OCI-M1 (cell line): ENCODE measurements around the gene RELA.
"Not testable (repeated sequence)": the region's sequence is repeated elsewhere in the genome, so short reads cannot be mapped to it uniquely, and the experiment has no call there.

ENCODE experiments used
- DNase-seq: peaks from one replicate; lab custom pipeline; 2025; lab: John Stamatoyannopoulos, UW

RELA gene

DNA sequence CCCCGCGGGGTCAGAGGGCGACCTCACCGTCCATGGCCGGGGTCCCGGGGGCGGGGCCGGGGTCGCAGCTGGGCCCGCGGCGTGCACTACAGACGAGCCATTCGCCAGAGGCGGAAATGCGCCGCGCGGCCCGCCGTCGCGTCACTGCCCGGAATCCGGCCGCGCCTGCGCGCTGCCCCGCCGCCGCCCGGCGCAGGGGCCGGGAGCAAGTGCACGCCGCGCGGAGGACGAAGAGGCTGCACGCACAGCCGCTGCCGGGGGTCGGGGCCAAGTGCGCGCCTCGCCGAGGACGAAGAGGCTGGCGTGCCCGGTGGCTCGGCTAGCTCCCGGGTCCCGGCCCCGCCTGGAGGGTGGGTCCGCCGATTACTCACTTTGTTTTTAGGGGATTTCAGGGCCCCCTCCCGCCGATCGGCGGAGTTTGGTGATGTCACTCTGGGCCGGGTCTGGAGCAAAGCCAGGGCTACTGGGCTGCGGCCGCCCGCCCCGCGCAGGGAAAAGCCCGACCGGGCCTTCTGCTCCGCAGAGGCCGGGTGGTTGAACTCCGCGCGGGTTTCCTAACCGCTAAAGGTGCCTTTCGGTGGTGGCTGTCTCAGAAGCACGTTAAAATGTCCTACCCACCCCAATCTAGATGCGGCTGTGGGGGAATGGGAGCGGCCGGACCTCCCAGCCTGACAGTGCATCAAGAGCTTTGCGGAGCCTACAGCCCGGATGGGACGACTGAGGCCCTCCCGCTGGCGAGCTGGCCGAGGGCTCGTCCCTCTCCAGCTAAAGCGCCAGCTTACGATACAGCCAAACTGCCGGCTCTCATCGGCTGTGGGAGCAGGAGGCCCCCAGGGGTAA is at the start of gene RELA:
RELA (minus strand) TSS at position 118 of the 840 bp plus-strand sequence; CDS start at position 34, 84 bp downstream.
- DNase-seq, result peak; percentile 96

DNA sequence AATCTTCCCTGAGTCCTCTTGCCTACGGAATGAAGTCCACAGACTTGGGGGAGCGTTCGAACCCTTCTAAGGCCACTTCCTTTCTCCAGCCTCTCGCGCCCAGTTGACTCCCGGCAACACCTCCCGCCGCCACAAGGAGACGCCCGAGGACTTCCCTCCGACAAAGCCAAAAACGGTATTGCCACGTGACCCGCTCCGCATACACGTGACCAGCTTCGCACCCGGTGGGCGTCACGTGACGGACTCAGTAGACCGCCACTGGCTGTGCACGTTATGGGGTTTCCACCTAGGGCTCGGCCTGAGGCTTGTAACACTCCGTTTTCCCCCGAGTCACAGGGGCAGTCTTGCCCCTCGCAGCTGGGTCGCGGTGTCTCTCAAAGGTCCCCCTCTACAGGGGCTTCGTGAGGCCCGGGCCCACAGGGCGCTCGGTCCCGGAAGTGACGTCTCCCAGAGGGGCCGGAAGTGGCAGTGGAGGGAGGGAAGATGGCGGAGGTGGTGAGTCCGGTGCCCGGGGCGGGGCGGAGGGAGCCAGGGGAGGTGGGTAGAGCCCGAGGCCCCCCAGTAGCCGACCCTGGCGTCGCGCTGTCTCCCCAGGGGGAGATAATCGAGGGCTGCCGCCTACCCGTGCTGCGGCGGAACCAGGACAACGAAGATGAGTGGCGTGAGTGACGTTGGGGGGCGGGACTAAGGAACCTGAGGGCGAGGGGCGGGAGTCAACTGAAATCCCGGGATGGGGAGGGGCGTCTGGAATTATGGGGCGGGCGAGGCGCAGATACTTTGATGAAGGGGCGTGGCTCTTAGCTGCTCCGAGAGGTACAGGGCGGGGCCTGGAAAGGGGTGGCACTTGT is 49.3 kb upstream of the RELA start, which contains the start of gene KAT5:
KAT5 (plus strand) TSS at position 468 of the 848 bp plus-strand sequence; CDS start at position 484, 16 bp downstream.
- peak; percentile 99 for DNase-seq

DNA sequence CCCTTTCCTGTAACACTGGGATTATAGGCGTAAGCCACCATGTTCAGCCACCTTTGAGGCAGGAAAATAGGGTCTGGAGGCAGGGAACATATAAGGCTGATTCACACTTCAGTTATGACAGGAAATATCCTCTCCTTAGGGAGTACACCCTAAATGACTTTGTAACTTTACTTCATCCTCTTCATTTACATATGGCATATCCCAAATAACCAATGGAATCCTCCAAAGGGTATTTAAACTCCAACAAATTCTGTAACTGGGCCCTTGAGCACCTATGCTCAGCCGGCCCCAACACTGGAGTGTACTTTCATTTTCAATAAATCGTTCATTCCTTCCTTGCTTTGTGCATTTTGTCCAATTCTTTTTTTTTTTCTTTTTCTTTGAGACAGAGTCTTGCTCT is 47.7 kb upstream of the RELA start:
- peak; percentile 21 for DNase-seq

DNA sequence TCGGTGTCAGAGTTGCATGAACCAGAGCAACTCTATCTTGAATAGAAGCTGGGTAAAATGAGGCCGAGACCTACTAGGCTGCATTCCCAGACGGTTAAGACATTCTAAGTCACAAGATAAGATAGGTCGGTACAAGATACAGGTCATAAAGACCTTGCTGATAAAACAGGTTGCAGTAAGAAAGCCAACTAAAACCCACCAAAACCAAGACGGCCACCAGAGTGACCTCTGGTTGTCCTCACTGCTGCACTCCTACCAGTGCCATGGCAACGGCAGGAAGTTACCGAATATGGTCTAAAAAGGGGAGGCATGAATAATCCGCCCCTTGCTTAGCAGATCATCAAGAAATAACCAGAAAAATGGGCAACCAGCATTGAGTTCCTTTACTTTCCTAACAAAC is 46.9 kb upstream of the RELA start:
- peak; percentile 73 for DNase-seq

DNA sequence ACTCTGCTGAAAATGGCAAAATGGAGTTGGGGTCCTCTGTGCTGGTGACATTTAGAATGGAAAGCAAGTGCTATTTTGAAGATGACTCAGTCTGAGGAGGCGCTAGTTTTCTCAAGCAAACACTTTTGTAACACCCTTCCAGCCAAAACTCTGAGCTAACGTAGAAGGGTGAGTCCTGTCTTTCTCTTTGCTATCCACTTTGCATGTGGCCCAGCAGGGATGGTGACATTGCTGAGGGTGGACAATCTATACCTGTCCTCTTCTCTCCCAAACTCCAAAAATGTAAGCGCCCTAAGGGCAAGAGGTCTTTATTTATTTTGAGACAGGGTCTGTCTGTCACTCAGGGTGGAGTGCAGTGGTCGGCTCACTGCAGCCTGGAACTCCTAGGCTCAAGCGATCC is 45.7 kb upstream of the RELA start:
- DNase-seq, result no peak

DNA sequence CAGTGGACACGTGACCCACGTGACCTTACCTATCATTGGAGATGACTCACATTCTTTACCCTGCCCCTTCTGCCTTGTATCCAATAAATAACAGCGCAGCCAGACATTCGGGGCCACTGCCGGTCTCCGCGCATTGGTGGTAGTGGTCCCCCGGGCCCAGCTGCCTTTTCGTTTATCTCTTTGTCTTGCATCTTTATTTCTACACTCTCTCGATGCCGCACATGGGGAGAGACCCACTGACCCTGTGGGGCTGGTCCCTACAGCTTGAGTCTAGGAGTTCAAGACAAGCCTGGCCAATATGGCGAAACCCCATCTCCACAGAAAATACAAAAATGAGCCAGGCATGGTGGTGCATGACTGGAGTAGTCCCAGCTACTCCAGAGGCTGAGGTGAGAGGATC is 44.3 kb upstream of the RELA start:
- DNase-seq, result not testable (repeated sequence)

DNA sequence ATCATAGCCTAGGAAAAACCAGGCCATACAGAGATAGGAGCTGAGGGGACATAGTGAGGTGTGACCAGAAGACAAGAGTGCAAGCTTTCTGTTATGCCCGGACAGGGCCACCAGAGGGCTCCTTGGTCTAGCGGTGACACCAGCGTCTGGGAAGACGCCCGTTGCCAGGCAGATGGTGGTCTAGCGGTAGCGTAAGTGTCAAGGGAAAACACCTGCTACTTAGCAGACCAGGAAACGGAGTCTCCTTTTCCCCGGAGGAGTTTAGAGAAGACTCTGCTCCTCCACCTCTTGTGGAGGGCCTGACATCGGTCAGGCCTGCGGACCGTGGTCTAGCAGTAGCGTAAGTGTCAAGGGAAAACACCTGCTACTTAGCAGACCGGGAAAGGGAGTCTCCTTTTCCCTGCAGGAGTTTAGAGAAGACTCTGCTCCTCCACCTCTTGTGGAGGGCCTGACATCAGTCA is 43.6 kb upstream of the RELA start:
- peak; percentile 68 for DNase-seq

DNA sequence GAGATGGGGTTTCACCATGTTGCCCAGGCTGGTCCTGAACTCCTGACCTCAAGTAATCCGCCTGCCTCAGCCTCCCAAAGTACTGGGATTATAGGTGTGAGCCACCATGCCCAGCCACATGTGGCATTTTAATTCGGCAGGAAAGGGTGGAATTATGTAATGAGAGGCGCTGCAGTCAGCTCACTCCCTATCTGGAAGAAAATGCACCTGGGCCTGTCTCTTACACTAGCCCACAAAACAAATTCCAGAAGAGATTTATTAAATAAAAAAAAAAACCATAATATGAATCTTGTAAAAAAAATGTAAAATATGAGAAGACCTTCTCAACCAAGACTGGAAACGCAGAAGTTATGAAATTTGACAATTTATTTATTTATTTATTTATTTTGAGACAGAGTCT is 41.1 kb upstream of the RELA start:
- no peak for DNase-seq

DNA sequence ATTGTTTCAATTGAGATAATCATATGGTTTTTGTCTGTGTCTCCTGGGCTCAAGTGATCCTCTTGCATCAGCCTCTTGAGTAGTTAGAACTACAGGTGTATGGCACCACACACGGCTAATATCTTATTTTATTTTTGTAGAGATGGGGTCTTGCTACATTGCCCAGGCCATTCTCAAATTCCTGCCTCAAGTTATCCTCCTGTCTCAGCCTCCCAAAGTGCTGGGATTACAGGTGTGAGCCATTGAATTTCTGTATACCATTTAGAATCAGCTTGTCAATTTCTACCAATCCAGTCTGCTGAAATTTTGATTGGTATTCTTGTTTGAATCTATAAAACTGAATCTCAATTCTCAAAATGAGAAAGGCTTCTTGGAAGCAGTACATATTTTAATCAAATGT is 39.0 kb upstream of the RELA start:
- DNase-seq, result no peak

DNA sequence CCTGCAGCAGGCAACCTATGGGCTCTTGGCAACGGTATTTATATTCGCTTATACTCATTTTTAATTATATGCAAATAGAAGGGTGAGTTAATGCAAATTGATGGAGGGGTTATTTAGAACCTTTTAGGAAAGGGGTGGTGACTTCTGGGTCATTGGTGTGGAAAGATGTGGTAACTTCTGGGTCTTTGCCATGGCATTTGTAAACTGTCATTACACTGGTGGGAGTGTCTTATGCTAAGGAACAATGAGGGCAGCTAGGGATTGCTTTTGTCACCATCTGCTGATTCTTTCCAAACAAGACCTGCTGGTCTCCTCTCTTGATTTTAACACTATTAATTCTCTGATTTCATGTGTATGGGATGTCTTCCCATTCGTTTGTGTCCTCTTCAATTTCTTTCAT is 37.7 kb upstream of the RELA start:
- peak; percentile 24 for DNase-seq

DNA sequence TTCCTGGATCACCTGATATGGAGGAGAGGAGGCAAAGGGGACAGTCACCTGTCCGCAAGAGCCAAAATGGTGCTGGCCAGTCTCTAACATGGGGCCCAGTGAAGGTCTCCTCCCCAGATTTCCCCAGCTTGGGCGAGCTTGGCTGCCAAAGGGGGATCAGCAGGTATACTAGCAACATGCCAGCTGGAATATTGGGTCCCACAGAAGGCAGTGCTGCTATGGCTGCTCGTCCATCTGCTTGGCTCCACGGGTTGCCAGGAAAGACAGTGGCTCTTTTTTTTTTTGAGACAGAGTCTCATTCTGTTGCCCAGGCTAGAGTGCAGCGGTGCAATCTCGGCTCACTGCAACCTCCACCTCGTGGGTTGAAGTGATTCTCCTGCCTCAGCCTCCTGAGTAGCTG is 36.6 kb upstream of the RELA start:
- no peak for DNase-seq

DNA sequence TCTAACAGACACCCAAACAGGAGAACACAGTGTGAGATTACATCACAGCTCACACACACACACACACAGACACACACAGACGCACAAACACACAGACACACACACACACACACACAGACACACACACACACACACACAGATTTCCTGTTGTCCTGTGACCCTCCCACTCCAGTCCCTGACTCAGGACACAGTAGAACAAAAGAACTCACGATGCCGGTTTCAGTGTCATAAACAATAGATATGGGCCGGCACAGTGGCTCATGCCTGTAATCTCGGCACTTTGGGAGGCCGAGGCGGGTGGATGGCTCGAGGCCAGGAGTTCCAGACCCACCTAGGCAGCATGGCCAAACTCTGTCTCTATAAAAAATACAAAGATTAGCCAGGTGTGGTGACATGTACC is 35.5 kb upstream of the RELA start:
- no peak for DNase-seq

DNA sequence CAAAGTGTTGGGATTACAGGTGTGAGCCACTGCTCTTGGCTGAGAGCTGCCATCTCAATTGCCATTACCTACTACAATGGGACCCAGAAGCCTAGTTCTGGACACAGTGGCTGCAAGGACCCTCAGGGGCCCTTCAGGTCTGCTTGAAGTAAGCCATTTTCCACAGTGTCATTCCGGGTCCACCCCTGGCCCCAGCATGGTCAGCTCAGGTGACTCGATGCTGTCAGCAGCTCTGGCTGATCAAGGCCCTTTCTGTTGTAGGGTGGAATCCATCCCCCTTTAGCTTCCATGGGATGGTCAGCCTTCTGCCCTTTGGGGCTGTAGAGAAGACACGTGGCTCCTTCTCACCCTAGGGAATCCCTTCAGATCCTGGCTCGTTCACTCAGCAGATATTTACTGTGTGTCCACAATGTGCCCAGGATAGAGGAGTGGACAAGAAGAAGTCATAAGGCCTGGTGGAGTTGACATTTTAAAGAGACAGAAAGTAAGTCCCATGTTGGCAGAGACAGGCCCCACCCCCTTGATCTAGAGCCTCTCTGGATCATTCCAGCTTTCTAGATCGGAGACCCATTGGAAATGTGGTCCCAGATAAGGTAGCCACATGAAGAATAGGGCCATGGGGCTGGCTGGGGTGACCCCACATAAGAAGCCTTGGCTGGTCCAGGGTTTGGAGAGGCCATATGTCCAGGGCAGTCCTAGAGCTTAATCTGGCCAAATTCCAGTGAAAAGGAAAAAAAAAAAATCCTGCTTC is 34.3 kb upstream of the RELA start:
- no peak for DNase-seq

DNA sequence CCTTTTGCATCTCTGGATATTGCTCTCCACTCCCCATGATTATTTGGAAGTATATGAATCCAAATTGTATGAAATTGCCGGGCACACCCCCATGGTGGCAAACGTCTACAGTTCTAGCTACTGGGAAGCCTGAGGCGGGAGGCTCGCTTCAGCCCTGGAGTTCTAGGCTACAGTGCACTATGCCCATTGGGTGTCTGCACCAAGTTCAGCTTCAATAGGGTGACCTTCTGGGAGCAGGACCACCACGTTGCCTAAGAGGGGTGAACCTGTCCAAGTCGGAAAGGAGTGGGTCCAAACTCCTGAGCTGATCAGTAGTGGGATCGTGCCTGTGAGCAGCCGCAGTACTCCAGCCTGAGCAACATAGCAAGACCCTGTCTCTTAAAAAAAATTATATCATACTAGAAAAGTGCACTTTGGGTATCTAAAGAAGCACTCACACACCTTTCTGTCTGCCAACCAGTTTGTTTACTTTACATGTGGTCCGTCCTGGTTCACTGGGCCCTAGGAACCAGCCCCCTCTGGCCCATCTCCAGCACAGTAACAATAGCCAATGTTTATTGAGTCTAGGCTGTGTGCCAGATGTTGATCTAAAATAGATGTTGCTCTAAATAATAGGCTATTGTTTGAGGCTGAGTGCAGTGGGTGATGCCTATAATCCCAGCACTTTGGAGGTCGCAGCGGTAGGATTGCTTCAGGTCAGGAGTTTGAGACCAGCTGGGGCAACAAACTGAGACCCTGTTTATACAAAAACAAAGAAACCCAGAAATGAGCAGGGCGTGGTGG is 32.9 kb upstream of the RELA start:
- no peak for DNase-seq

DNA sequence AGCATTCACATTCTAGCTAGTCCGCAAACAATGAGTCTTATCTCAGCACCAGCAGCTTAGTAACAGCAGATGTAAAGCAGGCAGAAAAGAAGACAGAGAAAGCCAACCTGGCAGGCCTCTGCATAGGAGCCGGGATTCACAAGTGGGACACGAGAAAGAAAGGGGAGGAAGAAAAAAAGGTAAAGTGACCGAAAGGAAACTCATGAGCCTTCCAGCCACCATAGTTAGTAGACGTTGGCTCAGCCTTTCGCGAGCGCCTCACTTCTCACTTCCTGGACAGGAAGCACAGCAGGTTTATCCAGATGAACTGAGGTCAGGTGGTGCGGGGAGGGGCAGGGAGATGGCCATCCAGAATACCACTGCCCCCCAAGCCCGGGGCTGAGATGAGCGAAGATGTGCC is 29.7 kb upstream of the RELA start:
- DNase-seq, result no peak

DNA sequence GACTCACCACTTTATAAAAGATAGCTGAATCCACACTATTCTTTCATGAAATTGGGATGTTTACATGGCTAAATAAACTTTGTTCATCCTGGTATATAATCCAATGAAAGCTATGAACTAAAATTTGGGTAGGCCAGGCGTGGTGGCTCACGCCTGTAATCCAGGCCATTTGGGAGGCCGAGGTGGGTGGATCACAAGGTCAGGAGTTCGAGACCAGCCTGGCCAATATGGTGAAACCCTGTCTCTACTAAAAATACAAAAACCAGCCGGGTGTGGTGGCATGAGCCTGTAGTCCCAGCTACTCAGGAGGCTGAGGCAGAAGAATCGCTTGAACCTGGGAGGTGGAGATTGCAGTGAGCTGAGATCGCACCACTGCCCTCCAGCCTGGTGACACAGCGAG is 29.1 kb upstream of the RELA start:
- DNase-seq, result not testable (repeated sequence)

DNA sequence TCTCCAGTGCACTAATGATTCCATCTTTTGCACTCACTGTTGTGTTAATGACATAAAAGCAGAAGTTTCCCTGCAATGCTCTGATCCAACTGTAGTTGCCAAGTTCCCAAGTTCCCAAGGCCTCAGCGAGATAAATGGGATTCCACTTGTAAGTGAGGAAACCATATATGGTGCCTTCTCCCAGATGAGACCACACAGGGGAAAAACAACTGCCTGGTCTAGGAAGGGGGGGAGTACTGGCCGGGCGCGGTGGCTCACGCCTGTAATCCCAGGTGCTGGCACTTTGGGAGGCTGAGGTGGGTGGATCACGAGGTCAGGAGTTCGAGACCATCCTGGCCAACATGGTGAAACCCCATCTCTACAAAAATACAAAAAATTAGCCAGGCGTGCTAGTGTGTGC is 23.3 kb upstream of the RELA start:
- DNase-seq, result no peak

DNA sequence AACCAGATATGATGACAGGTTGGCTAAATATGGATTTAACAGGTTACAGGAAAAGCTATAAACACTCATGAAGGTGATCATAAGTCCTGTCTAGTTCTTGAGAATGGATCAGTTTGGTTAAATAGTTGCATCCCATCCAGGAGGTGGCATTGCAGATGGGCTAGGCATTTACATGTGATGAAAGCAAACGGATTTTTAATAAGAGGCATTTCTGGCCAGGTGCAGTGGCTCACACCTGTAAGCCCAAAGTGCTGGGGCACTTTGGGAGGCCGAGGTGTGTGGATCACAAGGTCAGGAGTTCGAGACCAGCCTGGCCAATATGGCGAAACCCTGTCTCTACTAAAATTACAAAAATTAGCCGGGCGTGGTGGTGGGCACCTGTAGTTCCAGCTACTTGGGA is 20.8 kb upstream of the RELA start:
- not testable (repeated sequence) for DNase-seq

DNA sequence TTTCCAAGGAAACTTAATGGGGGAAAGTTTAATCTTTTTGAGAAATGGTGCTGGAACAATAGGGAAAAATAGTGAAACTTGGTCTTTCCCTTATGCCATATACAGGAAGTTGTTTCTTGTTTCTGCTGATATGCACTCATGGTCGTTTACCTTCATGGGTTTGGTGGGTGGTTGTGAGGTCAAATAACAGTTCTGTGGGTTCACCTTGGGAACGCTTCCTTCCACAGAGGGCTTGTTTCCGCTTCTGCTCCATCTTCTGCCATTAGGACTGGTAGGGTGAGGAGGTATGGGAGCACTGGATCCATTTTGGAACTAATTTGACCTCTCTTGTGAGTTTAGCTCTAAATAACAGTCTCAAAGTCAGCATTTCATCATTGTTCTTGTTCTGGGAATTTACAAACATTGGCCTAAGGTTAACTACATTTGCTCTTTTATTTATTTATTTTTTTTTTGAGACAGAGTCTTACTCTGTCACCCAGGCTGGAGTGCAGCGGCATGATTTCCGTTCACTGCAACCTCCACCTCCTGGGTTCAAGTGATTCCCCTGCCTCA is 17.6 kb upstream of the RELA start:
- no peak for DNase-seq

DNA sequence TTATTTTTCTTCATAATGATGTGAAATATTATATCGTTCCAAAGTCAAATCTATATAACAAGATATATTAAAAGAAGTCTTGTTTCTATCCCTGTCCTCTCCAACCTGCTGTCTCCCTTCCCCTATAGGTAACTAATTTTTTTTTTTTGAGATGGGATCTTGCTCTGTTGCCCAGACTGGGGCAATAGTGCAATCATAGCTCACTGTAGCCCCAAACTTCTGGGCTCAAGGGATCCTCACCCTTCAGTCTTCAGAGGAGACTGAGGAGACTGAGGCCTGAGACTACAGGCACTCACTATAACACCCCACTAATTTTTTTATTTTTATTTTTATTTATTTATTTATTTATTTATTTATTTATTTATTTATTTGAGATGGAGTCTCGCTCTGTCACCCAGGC is 10.3 kb upstream of the RELA start:
- no peak for DNase-seq
